ENCODE measurements around the gene PGK1.

DNA sequence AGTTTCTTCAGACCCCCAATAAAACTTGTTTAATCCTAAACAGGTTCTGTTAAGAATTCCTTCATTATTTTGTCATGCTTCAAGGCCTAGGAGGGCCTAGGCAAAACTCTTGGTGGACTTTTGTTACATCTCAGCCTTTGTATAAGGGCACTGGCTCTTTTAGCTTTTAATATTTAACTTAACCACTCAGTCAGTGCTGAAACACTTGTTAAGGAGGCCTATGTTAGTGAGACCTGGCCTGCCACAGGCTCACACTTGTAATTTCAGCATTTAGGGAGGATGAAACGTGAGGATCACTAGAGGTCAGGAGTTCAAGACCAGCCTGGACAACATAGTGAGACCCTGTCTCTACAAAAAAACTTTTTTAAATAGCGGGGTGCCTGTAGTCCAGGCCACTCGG is 32.7 kb upstream of the PGK1 start:
- TF ChIP-seq CTBP1 (IDR thresholded peaks at IDR 0.05; ENCODE audit: borderline replicate concordance): no peak
- TF ChIP-seq FOXA1 (IDR thresholded peaks at IDR 0.05): no peak
- no peak for TF ChIP-seq FOXM1 (IDR thresholded peaks at IDR 0.05; ENCODE audit: borderline replicate concordance)
- no peak for TF ChIP-seq FOXK2 (IDR thresholded peaks at IDR 0.05)
- TF ChIP-seq ARNT (IDR thresholded peaks at IDR 0.05): no peak
- no peak for TF ChIP-seq ELF4 (IDR thresholded peaks at IDR 0.05)
- TF ChIP-seq SP1 (IDR thresholded peaks at IDR 0.05): no peak
- no peak for TF ChIP-seq TARDBP (IDR thresholded peaks at IDR 0.05)
- TF ChIP-seq NFRKB (IDR thresholded peaks at IDR 0.05): no peak
- TF ChIP-seq BHLHE40 (IDR thresholded peaks at IDR 0.05; ENCODE audit: borderline replicate concordance): no peak
- TF ChIP-seq, protein P1, sequence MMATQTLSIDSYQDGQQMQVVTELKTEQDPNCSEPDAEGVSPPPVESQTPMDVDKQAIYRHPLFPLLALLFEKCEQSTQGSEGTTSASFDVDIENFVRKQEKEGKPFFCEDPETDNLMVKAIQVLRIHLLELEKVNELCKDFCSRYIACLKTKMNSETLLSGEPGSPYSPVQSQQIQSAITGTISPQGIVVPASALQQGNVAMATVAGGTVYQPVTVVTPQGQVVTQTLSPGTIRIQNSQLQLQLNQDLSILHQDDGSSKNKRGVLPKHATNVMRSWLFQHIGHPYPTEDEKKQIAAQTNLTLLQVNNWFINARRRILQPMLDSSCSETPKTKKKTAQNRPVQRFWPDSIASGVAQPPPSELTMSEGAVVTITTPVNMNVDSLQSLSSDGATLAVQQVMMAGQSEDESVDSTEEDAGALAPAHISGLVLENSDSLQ (IDR thresholded peaks at IDR 0.05): no peak
- no peak for TF ChIP-seq LEF1 (IDR thresholded peaks at IDR 0.05; ENCODE audit: borderline replicate concordance)
- no peak for TF ChIP-seq SUZ12 (IDR thresholded peaks at IDR 0.05)
- TF ChIP-seq L3MBTL2 (conservative IDR thresholded peaks at IDR 0.05): no peak

Data from HEK293T (cell line).